ENCODE measurements around the gene SMARCA4.

- TF ChIP-seq, protein P1, sequence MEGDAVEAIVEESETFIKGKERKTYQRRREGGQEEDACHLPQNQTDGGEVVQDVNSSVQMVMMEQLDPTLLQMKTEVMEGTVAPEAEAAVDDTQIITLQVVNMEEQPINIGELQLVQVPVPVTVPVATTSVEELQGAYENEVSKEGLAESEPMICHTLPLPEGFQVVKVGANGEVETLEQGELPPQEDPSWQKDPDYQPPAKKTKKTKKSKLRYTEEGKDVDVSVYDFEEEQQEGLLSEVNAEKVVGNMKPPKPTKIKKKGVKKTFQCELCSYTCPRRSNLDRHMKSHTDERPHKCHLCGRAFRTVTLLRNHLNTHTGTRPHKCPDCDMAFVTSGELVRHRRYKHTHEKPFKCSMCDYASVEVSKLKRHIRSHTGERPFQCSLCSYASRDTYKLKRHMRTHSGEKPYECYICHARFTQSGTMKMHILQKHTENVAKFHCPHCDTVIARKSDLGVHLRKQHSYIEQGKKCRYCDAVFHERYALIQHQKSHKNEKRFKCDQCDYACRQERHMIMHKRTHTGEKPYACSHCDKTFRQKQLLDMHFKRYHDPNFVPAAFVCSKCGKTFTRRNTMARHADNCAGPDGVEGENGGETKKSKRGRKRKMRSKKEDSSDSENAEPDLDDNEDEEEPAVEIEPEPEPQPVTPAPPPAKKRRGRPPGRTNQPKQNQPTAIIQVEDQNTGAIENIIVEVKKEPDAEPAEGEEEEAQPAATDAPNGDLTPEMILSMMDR (conservative IDR thresholded peaks at IDR 0.05; ENCODE audit: low read length), result no peak
- no peak for TF ChIP-seq EZH2phosphoT487 (IDR thresholded peaks at IDR 0.05; ENCODE audit: borderline replicate concordance, low read depth, low read length)
Measured at GRCh38 chr19:10968527-10969135, 7.8 kb downstream of the SMARCA4 start.
